22Rv1 (cell line): Measurements from ENCODE around the gene BOD1L1.

Source experiments
- CTCF ChIP-seq: fragments of 450-650 bp; IDR thresholded peaks from 2 replicates; pipeline ENCODE4 v1.5.1; 2017; ENCODE audit warnings: mild to moderate bottlenecking
- ZFX ChIP-seq: fragments of 450-650 bp; IDR thresholded peaks from 2 replicates; pipeline ENCODE4 v1.6.1; 2017; ENCODE audit warnings: antibody characterized with exemption, borderline replicate concordance

GRCh38 chr4:13580036-13580435 is 47.5 kb downstream of the BOD1L1 start:
- TF ChIP-seq CTCF: no peak
- TF ChIP-seq ZFX: no peak
